Neural cell (in vitro differentiated cells): ENCODE results near the gene FRMPD4. TPM values are rescaled to one million over a fixed set of nuclear protein-coding genes. Genes with fewer than 3 reads are reported as not detected.

ENCODE experiments used
- H2AFZ ChIP-seq: fragments of 200-600, 300-800 bp; sonication (generic), shearing (Covaris generic); 2 replicates; pipeline ENCODE4 v1.6.0; 2014; ENCODE audit warnings: low read depth, mild to moderate bottlenecking, antibody characterized with exemption, low read length, moderate library complexity
- H3F3A ChIP-seq: fragments of 200-600 bp; shearing (Covaris generic); 2 replicates; pipeline ENCODE4 v1.6.1; 2016; ENCODE audit warnings: mild to moderate bottlenecking, moderate library complexity, mixed read lengths, antibody characterized with exemption, low read length; ENCODE audit not compliant: insufficient read depth, poor library complexity, severe bottlenecking
- H3K27ac ChIP-seq: fragments of 200-600, 300-800 bp; sonication (generic), shearing (Covaris generic); 2 replicates; pipeline ENCODE4 v1.5.1; 2014; ENCODE audit warnings: mild to moderate bottlenecking, low read length, moderate library complexity
- H3K27me3 ChIP-seq: fragments of 300-800, 200-600 bp; sonication (generic), shearing (Covaris generic); 2 replicates; pipeline ENCODE4 v1.6.0; 2014; ENCODE audit warnings: mild to moderate bottlenecking, low read depth, low read length, moderate library complexity; ENCODE audit not compliant: insufficient read depth
- H3K36me3 ChIP-seq: fragments of 300-800, 200-600 bp; sonication (generic), shearing (Covaris generic); 2 replicates; pipeline ENCODE4 v1.5.1; 2014; ENCODE audit warnings: mild to moderate bottlenecking, antibody characterized with exemption, low read length, moderate library complexity; ENCODE audit not compliant: insufficient read depth
- H3K4me2 ChIP-seq: fragments of 300-800, 200-600 bp; sonication (generic), shearing (Covaris generic); 2 replicates; pipeline ENCODE4 v1.6.0; 2014; ENCODE audit warnings: mild to moderate bottlenecking, low read length
- H3K4me3 ChIP-seq: fragments of 300-800, 200-600 bp; sonication (generic), shearing (Covaris generic); 2 replicates; pipeline ENCODE4 v1.5.1; 2014; ENCODE audit warnings: mild to moderate bottlenecking, low read length, moderate library complexity
- H3K79me2 ChIP-seq: fragments of 200-600 bp; shearing (Covaris generic); replicated peaks from 2 replicates; pipeline ENCODE4 v1.6.0; 2014; ENCODE audit warnings: mild to moderate bottlenecking, low read length, moderate library complexity; ENCODE audit not compliant: insufficient read depth
- H3K9ac ChIP-seq: fragments of 300-800, 200-600 bp; sonication (generic), shearing (Covaris generic); 2 replicates; pipeline ENCODE4 v1.6.1; 2016; ENCODE audit warnings: mild to moderate bottlenecking, low read length, mixed read lengths
- H3K9me2 ChIP-seq: fragments of 200-600 bp; shearing (Covaris generic); 2 replicates; pipeline ENCODE4 v1.6.1; 2016; ENCODE audit warnings: mild to moderate bottlenecking, low read length, mixed read lengths; ENCODE audit not compliant: insufficient read depth
- H3K9me3 ChIP-seq: fragments of 200-600, 300-800 bp; sonication (generic), shearing (Covaris generic); 2 replicates; pipeline ENCODE4 v1.6.1; 2016; ENCODE audit warnings: mild to moderate bottlenecking, mixed run types, low read length, moderate library complexity, mixed read lengths
- H4K20me1 ChIP-seq: fragments of 200-600 bp; shearing (Covaris generic); 2 replicates; pipeline ENCODE4 v1.6.1; 2016; ENCODE audit warnings: mild to moderate bottlenecking, mixed run types; ENCODE audit not compliant: insufficient read depth
- CTCF ChIP-seq: fragments of 450-650 bp; IDR thresholded peaks from 2 replicates; pipeline ENCODE4 v1.5.1; 2014; ENCODE audit warnings: antibody characterized with exemption, mild to moderate bottlenecking, moderate library complexity; ENCODE audit not compliant: poor library complexity, severe bottlenecking
- EP300 ChIP-seq: fragments of 450-650 bp; conservative IDR thresholded peaks from 2 replicates; pipeline ENCODE4 v1.6.1; 2014; ENCODE audit warnings: antibody characterized with exemption, mild to moderate bottlenecking, moderate library complexity; ENCODE audit not compliant: poor library complexity, severe bottlenecking
- EZH2 ChIP-seq: fragments of 200-600, 300-800 bp; shearing (Covaris generic), sonication (generic); IDR thresholded peaks from 2 replicates; pipeline ENCODE4 v1.6.1; 2014; ENCODE audit warnings: antibody characterized with exemption, low read length, borderline replicate concordance, mild to moderate bottlenecking; ENCODE audit not compliant: insufficient read depth, poor library complexity, severe bottlenecking
- MXI1 ChIP-seq: fragments of 450-650 bp; conservative IDR thresholded peaks from 2 replicates; pipeline ENCODE4 v1.6.1; 2014; ENCODE audit warnings: antibody characterized with exemption, mild to moderate bottlenecking; ENCODE audit not compliant: poor library complexity, severe bottlenecking
- POLR2AphosphoS5 ChIP-seq: IDR thresholded peaks from 2 replicates; pipeline ENCODE4 v1.6.1; 2012
- RAD21 ChIP-seq: fragments of 450-650 bp; conservative IDR thresholded peaks from 2 replicates; pipeline ENCODE4 v1.6.1; 2014; ENCODE audit warnings: antibody characterized with exemption, mild to moderate bottlenecking, moderate library complexity
- REST ChIP-seq: IDR thresholded peaks from 2 replicates; pipeline ENCODE4 v1.6.1; 2012; ENCODE audit warnings: borderline replicate concordance
- SMC3 ChIP-seq: fragments of 450-650 bp; conservative IDR thresholded peaks from 2 replicates; pipeline ENCODE4 v1.6.1; 2014; ENCODE audit warnings: antibody characterized with exemption, mild to moderate bottlenecking, moderate library complexity; ENCODE audit not compliant: poor library complexity
- TAF1 ChIP-seq: IDR thresholded peaks from 2 replicates; pipeline ENCODE4 v1.6.1; 2012; ENCODE audit warnings: low read depth
- polyA plus RNA-seq: library from polyadenylated mRNA; depleted of rRNA; stranded (reverse); fragments of >200 nt; gene quantifications from 2 replicates; pipeline ENCODE4 v1.2.3, GENCODE V29; 2014
- small RNA-seq, 3 experiments: library from RNA; depleted of rRNA; stranded (forward); fragments of <200 nt; gene quantifications; one replicate each; pipeline ENCODE3, GENCODE V24; 2012

FRMPD4 gene
- polyA plus RNA-seq, 1 donor from 2014 or later, result 1.2 TPM

DNA sequence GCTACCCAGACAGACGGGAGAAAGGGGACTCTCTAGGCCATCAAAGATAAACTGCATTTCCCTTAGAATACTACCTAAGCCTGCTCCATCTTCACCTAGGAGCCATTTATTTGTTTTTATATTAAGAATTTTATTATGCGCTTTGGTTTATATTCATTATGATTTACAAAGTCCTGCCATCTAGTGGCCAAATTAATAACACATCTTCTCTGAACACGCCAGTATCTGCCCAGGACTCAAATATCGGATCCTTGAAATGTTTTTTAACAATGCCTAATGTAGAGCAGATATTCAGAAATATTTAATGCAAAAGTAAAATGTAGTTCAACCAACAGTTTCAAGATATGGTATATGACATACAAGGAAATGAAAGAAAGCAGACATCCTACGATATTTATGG is 632.2 kb downstream of the FRMPD4 start:
- no peak overlapping the region for H3K27ac ChIP-seq
- H3K9me3 ChIP-seq, result no peaks in the 10 kb centered on the region
- no peaks in the 10 kb centered on the region for H4K20me1 ChIP-seq
- no peaks in the 10 kb centered on the region for H3K36me3 ChIP-seq
- H3K9me2 ChIP-seq, result no peaks in the 10 kb centered on the region
- no peaks in the 10 kb centered on the region for H3K27me3 ChIP-seq
- H3K4me2 ChIP-seq, result no peak overlapping the region
- H3K79me2 ChIP-seq, result no peaks in the 10 kb centered on the region
- H3K9ac ChIP-seq, result no peak overlapping the region
- TF ChIP-seq RAD21 (peak; percentile 35), EP300 (no peak), CTCF (peak; percentile 58), MXI1 (no peak), TAF1 (no peak), EZH2 (no peak), SMC3 (peak; percentile 53), POLR2AphosphoS5 (no peak)
- no peak overlapping the region for H2AFZ ChIP-seq
- H3F3A ChIP-seq, result no peaks in the 10 kb centered on the region
- no peak overlapping the region for H3K4me3 ChIP-seq

DNA sequence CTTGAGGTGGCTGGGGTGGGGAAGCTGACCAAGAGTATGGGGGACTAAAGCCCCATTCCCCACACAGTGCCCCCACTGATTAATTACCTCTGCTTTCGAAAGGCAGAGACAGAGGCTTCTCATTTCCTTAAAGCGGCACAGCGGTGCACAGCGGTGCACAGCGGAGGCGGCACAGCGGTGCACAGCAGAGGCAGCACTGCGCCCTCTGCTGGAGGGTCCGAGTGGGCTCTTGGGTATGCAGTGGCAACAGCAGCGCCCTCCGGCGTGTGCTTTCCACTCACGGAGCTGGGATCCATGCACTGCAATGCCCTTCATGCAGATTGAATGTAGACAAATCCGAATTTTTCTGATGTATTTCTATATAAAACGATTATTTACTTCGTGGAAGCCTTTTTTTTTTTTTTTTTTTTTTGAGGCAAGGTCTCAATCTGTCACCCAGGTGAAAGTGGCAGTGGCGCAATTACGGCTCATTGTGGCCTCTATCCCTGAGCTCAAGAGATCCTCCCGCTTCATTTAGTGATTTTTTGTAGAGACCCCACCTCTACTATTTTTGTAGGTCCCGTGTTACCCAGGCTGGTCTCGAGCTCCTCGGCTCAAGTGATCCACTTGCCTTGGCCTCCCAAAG is 633.3 kb downstream of the FRMPD4 start:
- H3K4me2 ChIP-seq, result no peak overlapping the region
- no peak overlapping the region for H3K27ac ChIP-seq
- H3K9me2 ChIP-seq, result no peaks in the 10 kb centered on the region
- no peak overlapping the region for H2AFZ ChIP-seq
- H3K9me3 ChIP-seq, result no peaks in the 10 kb centered on the region
- TF ChIP-seq SMC3 (no peak), REST (no peak)
- no peak overlapping the region for H3K4me3 ChIP-seq
- H3K79me2 ChIP-seq, result no peaks in the 10 kb centered on the region
- H4K20me1 ChIP-seq, result no peaks in the 10 kb centered on the region
- no peaks in the 10 kb centered on the region for H3K36me3 ChIP-seq
- no peaks in the 10 kb centered on the region for H3F3A ChIP-seq
- H3K9ac ChIP-seq, result no peak overlapping the region
- no peaks in the 10 kb centered on the region for H3K27me3 ChIP-seq

Small RNAs within 50 kb of the gene (small RNA-seq; reads per million reads assigned to genes)
- gene AC119619.1 (0 reads per million in 3 experiments), gene RF00019 (0 to 1.2 (median 0) reads per million in 3 experiments), gene RN7SKP290 (0 reads per million in 3 experiments)
